Activated T-cell treated with anti-CD3 and anti-CD28 coated beads for 48 hours (primary cell): ENCODE data around the gene TNFRSF14.
"Not testable (repeated sequence)": the region's sequence is repeated elsewhere in the genome, so short reads cannot be mapped to it uniquely, and the experiment has no call there.

Source experiments
- DNase-seq: peaks from one replicate; pipeline ENCODE4 v3.0.0-alpha.2; 2020; ENCODE audit warnings: low read depth

The TNFRSF14 gene

DNA sequence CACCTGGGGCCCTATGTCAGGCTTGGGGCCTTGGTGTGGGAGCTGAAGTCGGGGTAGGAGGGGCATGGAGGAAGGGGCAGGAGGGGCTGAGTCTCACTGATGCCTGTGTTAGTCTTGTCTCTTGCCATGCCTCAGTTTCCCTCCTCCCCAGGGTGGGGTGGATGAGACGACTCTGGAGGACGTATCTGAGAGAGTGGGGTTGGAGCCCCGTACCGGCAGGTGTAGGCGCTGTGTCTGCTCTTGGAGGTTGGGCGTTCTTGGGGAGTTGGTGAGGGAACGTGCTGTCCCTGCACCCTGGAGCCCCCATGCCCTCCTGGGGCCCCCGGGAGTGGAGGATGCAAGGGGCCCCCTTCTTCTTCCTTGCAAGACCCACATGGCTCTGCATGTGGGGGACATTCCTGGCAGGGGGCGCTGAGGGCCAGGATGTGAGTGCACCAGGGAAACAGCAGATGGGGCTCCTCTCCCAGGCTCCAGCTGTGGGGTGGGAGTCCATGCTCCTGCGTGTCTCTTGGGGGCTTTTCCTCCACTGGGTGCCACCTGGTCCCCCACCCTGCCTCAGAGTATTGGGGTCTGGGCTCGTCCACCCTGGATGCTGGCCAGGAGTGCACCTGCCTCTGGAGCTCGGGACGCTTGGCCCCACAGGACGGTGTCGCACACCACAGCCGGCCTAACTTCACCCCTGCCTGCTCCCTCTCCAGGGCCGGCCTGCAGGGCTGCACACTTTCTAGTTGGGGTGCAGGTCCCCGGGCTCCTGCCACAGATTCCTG, 1.4 kb upstream of the TNFRSF14 start:
- peak; percentile 18 for DNase-seq

- peak; percentile 72 for DNase-seq
Observed at GRCh38 chr1:2555634-2556276, 416 bp upstream of the TNFRSF14 start.

DNA sequence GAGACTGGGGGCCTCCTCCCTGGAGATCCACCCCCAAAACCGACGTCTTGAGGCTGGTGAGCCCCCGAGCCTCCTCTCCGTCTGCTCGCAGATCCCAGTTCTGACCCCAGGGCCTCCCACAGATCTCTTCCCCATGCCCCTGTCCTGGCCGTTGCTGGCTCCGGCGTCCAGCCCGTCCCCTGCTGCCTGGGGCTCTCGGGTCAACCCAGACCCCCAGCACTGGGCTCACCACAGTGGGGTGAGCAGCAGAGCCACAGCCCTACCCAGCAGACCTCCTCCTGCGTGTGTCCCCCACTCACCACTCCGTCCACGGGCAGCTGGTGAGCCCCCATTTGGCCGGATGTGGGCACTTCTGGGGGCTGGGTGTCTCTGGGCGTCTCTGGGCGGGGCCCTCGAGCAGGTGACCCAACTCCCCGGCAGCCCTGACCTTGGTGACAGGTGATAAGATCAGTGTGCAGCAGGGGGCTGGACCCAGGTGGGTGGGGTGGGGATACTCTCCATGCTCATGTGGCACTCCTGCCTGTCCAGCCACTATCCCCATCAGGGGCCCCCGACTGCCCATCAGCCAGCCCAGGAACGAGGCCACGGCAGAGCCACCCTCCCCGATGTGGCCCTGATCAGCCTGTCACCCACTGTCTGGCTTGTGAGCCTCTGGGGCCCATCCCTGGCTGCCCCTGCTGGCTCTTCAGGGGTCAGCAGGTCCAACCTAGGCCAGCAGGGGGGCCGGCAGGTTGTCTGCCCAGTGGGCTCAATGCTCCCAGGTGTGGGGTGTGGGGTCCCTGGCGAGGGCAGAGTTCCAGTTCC, 709 bp downstream of the TNFRSF14 start:
- DNase-seq = peak; percentile 31

DNA sequence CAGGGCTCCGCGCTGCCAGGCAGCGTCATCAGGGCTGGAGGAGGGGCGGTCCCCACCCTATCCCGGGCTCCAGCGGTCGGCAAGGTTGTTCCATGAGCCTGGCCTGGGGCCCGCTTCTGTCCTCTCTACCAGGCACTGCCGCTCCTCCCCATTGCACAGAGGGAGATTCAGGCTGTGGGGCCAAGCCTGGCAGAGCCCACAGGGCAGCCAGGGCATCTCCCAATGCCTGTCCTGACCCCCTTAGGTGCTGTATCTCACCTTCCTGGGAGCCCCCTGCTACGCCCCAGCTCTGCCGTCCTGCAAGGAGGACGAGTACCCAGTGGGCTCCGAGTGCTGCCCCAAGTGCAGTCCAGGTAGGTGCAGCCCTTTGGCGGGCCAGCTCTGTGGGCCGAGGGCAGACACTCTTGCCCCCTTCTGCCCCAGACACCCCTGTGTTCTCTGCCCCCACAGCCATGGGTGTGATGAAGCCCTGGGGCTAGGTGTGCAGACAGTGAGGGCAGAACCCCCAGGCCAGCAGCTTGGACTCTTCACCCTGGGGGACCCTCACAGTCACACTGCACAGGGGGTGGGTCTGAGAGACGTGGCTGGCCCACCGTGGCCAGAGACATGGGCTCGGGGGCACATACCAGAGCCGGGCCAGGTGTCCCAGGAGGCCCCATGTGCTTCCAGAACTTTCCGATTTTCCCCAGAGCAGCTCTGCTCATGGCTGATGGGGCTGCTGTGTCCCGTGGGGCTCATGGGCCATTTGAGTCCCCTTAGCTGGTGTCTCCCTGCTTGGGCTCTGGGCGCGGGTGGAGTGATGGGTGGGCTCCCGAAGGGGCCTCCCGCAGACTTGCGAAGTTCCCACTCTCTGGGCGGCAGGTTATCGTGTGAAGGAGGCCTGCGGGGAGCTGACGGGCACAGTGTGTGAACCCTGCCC, 1.6 kb downstream of the TNFRSF14 start:
- DNase-seq = no peak

- DNase-seq = no peak
Observed at GRCh38 chr1:2558420-2558819, 2.2 kb downstream of the TNFRSF14 start.

- DNase-seq = no peak
Observed at GRCh38 chr1:2558861-2559260, 2.7 kb downstream of the TNFRSF14 start.

DNA sequence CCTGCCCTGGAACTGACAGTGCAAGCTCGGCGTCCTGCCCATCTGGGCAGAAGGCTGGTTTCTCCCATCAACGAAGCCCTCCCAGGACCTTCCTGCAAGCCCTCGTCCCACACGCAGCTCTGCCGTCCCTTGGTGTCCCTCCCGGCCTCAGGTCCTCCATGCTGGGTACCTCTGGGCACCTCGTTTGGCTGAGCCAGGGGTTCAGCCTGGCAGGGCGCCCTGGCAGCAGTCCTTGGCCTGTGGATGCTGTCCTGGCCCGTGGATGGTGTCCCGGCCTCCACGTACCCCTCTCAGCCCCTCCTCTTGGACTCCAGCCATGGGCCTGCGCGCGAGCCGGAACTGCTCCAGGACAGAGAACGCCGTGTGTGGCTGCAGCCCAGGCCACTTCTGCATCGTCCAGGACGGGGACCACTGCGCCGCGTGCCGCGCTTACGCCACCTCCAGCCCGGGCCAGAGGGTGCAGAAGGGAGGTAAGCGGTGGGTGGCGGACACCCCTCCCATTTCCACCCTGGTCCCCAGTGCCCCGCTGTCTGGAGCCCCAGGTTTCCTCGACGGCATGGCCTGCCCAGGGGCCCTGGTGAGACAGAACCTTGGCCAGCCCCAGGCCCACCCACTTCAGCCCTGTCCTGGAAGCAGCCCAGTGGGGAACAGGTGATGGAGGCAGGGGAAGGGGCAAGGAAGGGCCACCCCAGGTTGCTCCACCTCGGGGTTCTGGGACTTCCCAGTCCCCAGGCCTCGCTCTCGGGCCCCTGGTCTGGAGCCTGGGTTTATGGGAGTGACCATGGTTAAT, 3.5 kb downstream of the TNFRSF14 start:
- no peak for DNase-seq

GRCh38 chr1:2560299-2561073, 4.3 kb downstream of the TNFRSF14 start:
- DNase-seq = no peak

- no peak for DNase-seq
Observed at GRCh38 chr1:2561446-2561845, 5.3 kb downstream of the TNFRSF14 start.

DNA sequence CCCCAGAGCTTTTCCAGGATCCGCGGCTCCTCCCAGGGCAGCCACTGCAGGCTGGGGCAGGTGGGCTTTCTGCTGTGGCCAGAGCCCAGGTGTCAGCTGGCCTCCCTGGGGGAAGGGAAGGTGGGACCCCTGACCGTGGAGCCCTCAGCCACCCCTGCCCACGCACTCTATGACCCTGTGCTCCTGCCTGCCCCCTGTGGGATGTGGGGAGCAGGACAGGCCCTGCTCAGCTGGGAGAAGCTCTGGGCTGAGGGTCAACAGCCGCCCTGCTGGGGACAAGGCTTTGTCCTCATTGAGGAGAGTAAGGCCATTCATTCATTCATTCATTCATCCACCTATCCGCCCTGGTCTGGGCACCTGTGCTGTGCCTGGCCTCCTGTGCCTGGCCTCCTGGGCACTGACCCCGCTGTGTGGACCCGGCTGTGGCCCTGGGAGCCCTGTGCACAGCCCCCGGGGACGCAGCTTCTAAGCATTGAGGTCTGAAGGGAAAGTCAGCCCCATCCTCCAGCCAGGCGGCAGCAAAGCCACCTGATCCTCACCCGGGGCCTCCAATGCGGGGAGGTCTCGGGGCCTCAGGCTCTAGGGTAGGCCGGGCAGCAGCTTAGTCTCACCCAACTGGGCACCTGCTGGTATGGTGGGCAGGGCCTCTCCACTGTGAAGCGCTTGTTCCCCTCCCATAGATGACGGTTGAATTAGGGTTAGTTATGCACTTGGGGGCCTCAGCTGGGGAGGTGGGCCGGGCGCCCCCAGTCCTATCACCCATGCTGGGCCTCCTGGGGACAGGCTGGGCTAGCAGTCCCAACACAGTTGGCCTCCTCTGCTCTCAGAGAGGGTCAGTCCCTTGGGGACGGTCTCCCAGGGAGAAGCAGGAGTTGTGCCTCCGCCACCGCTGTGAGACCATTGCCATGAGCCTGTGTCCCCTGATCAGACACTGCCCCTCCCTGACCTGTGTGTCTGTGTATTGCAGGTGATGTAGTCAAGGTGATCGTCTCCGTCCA, 6.0 kb downstream of the TNFRSF14 start:
- DNase-seq = no peak

GRCh38 chr1:2563205-2563604, 7.0 kb downstream of the TNFRSF14 start:
- DNase-seq = no peak

DNA sequence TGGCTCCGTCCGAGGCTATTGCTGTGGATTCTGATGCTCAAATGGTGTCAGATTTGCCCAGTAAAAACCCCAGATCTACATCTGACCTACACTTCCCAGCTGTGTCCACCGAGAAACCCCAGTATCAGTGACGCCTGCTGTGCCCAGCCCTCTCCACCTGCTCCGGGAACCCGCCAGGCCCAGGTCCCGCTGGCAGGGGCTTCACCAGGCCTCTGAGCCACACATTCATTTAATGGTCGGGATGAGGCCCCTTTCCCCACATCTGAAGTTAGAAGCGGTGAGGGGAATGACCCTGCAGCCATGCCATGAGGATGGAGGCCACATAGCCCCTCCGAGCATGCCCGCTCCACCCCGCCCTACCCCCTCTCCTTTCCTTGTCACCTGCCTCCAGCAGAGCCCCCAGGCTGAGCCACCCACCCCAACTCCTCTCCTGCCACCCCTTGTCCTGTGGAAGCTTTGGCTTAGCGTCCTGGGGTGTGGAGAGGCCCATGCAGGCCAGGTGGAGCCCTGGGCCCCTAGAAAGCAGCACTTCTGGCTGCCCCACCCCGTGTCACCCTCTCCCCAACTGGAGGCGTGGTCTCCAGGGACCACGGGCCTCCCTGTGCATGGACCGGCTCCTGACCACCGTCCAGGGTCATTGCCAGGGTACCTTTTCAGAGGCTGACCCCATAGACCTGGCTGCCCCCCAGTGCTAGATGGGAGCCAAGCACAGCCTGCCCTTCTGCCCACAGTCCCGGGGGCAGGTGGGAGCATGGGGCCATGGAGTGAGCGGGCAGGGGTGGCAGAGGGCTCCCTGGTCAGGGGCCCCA, 8.0 kb downstream of the TNFRSF14 start:
- no peak for DNase-seq

DNA sequence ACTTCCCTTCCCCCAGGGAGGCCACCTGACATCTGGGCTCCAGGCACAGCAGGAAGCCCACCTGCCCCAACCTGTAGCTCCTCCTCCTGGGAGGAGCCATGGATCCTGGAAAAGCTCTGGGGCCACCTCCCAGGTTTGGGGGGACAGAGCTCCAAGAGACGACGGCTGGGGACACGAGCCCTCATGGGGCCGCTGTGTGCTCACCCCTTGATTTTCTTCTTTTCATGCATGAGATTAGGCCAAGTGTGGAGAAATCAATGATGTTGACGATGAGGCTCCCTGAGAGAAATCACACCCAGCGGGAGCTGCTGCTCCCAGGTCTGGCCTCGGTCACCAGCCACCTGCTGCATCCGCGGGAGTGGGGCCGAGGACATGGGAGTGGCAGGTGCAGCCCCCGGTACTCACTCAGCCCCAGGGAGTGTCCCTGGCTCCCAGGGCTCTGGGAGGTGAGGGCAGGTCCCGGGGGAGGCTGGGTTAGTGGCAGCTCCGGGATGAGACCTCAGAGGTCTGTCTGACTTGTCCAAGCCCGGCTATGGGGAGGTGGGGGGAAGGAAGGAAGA, 8.7 kb downstream of the TNFRSF14 start:
- no peak for DNase-seq

DNA sequence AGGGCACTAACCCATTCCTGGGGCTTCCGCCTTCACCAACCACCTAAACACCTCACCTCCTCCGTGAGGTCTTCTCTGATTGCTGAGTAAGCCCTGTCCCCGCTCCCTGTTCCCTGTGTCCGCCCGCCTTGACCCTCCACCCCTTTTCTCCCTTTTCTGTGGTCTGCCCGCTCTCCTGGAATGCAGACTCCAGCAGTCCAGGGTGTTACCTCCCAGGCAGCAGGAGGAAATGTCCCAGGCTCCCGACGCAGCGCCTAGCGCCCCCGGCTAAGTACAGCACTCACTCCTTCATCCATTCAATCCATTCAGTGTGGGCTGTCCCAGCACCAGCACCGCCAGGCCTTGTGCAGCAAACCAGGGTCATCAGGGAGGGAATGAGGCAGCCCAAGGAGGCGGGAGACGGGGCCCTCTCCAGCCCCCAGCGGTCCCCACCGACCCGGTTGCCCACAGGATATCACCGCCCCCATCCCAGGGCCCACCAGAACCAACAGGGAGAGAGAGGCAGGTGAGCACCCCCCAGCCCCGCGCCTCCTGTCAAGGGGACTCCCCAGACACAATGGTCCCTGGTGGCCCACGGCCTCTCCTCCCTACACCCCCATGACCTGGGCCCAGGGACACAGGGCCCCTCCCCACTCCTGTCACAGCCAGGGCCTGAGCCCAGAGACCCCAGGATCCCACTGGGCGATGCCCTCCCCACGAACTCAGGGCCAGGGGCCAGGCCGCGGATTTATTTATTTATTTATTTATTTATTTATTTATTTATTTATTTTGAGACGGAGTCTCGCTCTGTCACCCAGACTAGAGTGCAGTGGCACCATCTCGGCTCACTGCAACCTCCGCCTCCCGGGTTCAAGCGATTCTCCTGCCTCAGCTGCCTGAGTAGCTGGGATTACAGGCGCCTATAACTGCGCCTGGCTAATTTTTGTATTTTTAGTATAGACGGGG, 10.2 kb downstream of the TNFRSF14 start:
- DNase-seq = no peak

- DNase-seq = no peak
Observed at GRCh38 chr1:2567083-2567679, 11.0 kb downstream of the TNFRSF14 start.

- not testable (repeated sequence) for DNase-seq
Observed at GRCh38 chr1:2568187-2568816, 12.1 kb downstream of the TNFRSF14 start.
